Measurements from ENCODE around the gene TRIM69.

DNA sequence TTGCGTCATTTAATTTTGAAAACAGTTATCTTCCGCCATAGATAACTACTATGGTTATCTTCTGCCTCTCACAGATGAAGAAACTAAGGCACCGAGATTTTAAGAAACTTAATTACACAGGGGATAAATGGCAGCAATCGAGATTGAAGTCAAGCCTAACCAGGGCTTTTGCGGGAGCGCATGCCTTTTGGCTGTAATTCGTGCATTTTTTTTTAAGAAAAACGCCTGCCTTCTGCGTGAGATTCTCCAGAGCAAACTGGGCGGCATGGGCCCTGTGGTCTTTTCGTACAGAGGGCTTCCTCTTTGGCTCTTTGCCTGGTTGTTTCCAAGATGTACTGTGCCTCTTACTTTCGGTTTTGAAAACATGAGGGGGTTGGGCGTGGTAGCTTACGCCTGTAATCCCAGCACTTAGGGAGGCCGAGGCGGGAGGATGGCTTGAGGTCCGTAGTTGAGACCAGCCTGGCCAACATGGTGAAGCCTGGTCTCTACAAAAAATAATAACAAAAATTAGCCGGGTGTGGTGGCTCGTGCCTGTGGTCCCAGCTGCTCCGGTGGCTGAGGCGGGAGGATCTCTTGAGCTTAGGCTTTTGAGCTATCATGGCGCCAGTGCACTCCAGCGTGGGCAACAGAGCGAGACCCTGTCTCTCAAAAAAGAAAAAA, 23.9 kb upstream of the TRIM69 start:
- TF ChIP-seq POLR2AphosphoS5 (IDR thresholded peaks at IDR 0.05; ENCODE audit: borderline replicate concordance, low read depth, low read length): 0 out of 2 replicates have a peak, but pooled peaks have one; percentile 31
- TF ChIP-seq EZH2 (IDR thresholded peaks at IDR 0.05): no peak
- TF ChIP-seq FOXP2 (optimal IDR thresholded peaks at IDR 0.05; ENCODE audit: control extremely low read depth, extremely low read length, insufficient read depth): no peak
